HUES6 (cell line): ENCODE measurements around the gene ARID4B.
A peak's percentile ranks its signal among the peaks of the same experiment; 100 is the strongest.
"Not testable (repeated sequence)": the region's sequence is repeated elsewhere in the genome, so short reads cannot be mapped to it uniquely, and the experiment has no call there.

Experiments
- H3K27ac ChIP-seq: 2 replicates; pipeline ENCODE4 v1.7.0; 2013; ENCODE audit warnings: low read depth, mild to moderate bottlenecking, low read length, inconsistent platforms
- H3K27me3 ChIP-seq: 2 replicates; pipeline ENCODE4 v1.6.1; 2013; ENCODE audit warnings: low read length; ENCODE audit not compliant: control insufficient read depth, insufficient read depth
- H3K36me3 ChIP-seq: 2 replicates; pipeline ENCODE4 v1.6.1; 2013; ENCODE audit warnings: low read length; ENCODE audit not compliant: control insufficient read depth, insufficient read depth
- H3K4me1 ChIP-seq: 2 replicates; pipeline ENCODE4 v1.6.1; 2013; ENCODE audit warnings: low read length; ENCODE audit not compliant: control insufficient read depth, insufficient read depth
- H3K4me3 ChIP-seq: 2 replicates; pipeline ENCODE4 v1.5.1; 2013; ENCODE audit warnings: low read depth, low read length
- H3K9ac ChIP-seq: one replicate; pipeline ENCODE4 v1.6.1; 2013; ENCODE audit warnings: mild to moderate bottlenecking, low read length
- H3K9me3 ChIP-seq: 2 replicates; pipeline ENCODE4 v1.6.1; 2013; ENCODE audit warnings: low read depth, low read length; ENCODE audit not compliant: control insufficient read depth, insufficient read depth

Gene ARID4B

GRCh38 chr1:235327559-235328270 is at the start of gene ARID4B:
ARID4B (minus strand) TSS chr1:235328179; CDS start chr1:235326919, 1,260 bp downstream.
- Histone ChIP-seq H3K9ac (peak within 1 kb of the TSS; percentile 94), H3K27ac (peak within 1 kb of the TSS; percentile 93), H3K27me3 (no peaks in the 10 kb centered on the region), H3K4me3 (peak within 1 kb of the TSS; percentile 100), H3K4me1 (peaks cover 20% of the 10 kb centered on the region), H3K9me3 (no peaks in the 10 kb centered on the region), H3K36me3 (peaks cover 9% of the 10 kb centered on the region; the same call in 1 of the 2 replicates)

- Histone ChIP-seq H3K27me3 (no peaks in the 10 kb centered on the region), H3K36me3 (peaks cover 35% of the 10 kb centered on the region), H3K9ac (no peak overlapping the region), H3K27ac (no peak overlapping the region), H3K4me1 (no peaks in the 10 kb centered on the region), H3K4me3 (no peak overlapping the region), H3K9me3 (no peaks in the 10 kb centered on the region)
Measured at GRCh38 chr1:235375919-235376605, 48.1 kb upstream of the ARID4B start.

GRCh38 chr1:235369802-235370201 is 41.8 kb upstream of the ARID4B start:
- no peaks in the 10 kb centered on the region for H3K4me1 ChIP-seq
- H3K9ac ChIP-seq = no peak overlapping the region
- no peaks in the 10 kb centered on the region for H3K27me3 ChIP-seq
- no peaks in the 10 kb centered on the region for H3K9me3 ChIP-seq
- H3K36me3 ChIP-seq = peaks cover 12% of the 10 kb centered on the region; the same call in 1 of the 2 replicates
- no peak overlapping the region for H3K27ac ChIP-seq
- H3K4me3 ChIP-seq = no peak overlapping the region

GRCh38 chr1:235368428-235368827 is 40.4 kb upstream of the ARID4B start:
- Histone ChIP-seq H3K9me3 (no peaks in the 10 kb centered on the region), H3K4me1 (no peaks in the 10 kb centered on the region), H3K4me3 (peak overlapping the region; percentile 81), H3K27me3 (no peaks in the 10 kb centered on the region), H3K27ac (no peak overlapping the region), H3K9ac (no peak overlapping the region), H3K36me3 (peaks cover 10% of the 10 kb centered on the region; the same call in 1 of the 2 replicates)

- Histone ChIP-seq H3K9ac (peak within 1 kb of the TSS; percentile 74), H3K4me3 (peak within 1 kb of the TSS; percentile 81), H3K27ac (peak within 1 kb of the TSS; percentile 19; the same call in 1 of the 2 replicates), H3K4me1 (no peaks in the 10 kb centered on the region), H3K27me3 (no peaks in the 10 kb centered on the region), H3K36me3 (peaks cover 8% of the 10 kb centered on the region; the same call in 1 of the 2 replicates), H3K9me3 (no peaks in the 10 kb centered on the region)
Measured at GRCh38 chr1:235367000-235367908, 39.3 kb upstream of the ARID4B start, which contains the start of gene TBCE. TBCE (plus strand) TSS chr1:235367427; CDS start chr1:235380050, 12,623 bp downstream.

- H3K4me3 ChIP-seq = no peak overlapping the region
- H3K27me3 ChIP-seq = no peaks in the 10 kb centered on the region
- H3K4me1 ChIP-seq = no peaks in the 10 kb centered on the region
- H3K9me3 ChIP-seq = no peaks in the 10 kb centered on the region
- no peak overlapping the region for H3K9ac ChIP-seq
- H3K27ac ChIP-seq = no peak overlapping the region
- peaks cover 3% of the 10 kb centered on the region; the same call in 1 of the 2 replicates for H3K36me3 ChIP-seq
Measured at GRCh38 chr1:235366286-235366685, 38.3 kb upstream of the ARID4B start.

GRCh38 chr1:235364189-235364588 is 36.2 kb upstream of the ARID4B start:
- H3K4me1 ChIP-seq, H3K4me3 ChIP-seq, H3K9me3 ChIP-seq, H3K27me3 ChIP-seq, H3K9ac ChIP-seq, H3K36me3 ChIP-seq, H3K27ac ChIP-seq: not testable (repeated sequence)

- H3K4me1 ChIP-seq = peaks cover 7% of the 10 kb centered on the region
- H3K36me3 ChIP-seq = no peaks in the 10 kb centered on the region
- H3K27ac ChIP-seq = no peak overlapping the region
Measured at GRCh38 chr1:235358899-235359298, 30.9 kb upstream of the ARID4B start.

GRCh38 chr1:235357485-235358373 is 29.8 kb upstream of the ARID4B start:
- no peak overlapping the region for H3K4me3 ChIP-seq
- H3K36me3 ChIP-seq = no peaks in the 10 kb centered on the region
- no peak overlapping the region for H3K27ac ChIP-seq
- H3K4me1 ChIP-seq = peaks cover 7% of the 10 kb centered on the region
- no peaks in the 10 kb centered on the region for H3K27me3 ChIP-seq
- H3K9me3 ChIP-seq = no peaks in the 10 kb centered on the region
- no peak overlapping the region for H3K9ac ChIP-seq

More at GRCh38 chr1:235358899-235359298, 30.9 kb upstream of the ARID4B start:
- Histone ChIP-seq H3K27me3 (no peaks in the 10 kb centered on the region), H3K9ac (no peak overlapping the region), H3K9me3 (no peaks in the 10 kb centered on the region), H3K4me3 (no peak overlapping the region)

GRCh38 chr1:235351898-235352297 is 23.9 kb upstream of the ARID4B start:
- H3K36me3 ChIP-seq = no peaks in the 10 kb centered on the region
- no peak overlapping the region for H3K4me3 ChIP-seq
- H3K4me1 ChIP-seq = no peaks in the 10 kb centered on the region
- no peaks in the 10 kb centered on the region for H3K27me3 ChIP-seq
- no peaks in the 10 kb centered on the region for H3K9me3 ChIP-seq
- no peak overlapping the region for H3K9ac ChIP-seq
- H3K27ac ChIP-seq = no peak overlapping the region
